ENCODE data around the gene UBQLN2. TPM values are rescaled to one million over a fixed set of nuclear protein-coding genes. Genes with fewer than 3 reads are reported as not detected.

Gene UBQLN2
- total RNA-seq, 1 experiment from 2014 or later = 3.4 TPM

DNA sequence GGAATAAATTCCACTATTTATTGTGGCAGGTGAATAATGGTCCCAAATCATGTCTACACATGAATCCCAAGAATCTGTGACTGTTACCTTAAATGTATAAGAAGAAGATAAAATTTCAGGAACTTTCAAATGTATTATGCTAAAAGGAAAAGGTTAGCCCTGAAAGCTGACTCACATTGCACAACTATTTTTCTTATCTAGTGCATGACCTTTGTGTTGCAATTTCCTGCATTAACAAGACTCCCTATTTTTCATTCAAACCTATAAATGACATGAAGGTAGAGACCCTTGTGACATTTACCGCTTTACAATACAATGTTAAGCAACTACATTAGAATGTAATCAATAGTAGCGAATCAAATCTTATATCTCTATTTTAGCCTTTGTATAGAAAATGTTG is 36.7 kb downstream of the UBQLN2 start:
- Histone ChIP-seq H3K36me3 (no peaks in the 10 kb centered on the region), H3K27me3 (no peaks in the 10 kb centered on the region), H3K9me3 (no peaks in the 10 kb centered on the region), H3K4me3 (no peak overlapping the region)
- DNase-seq = no peak

- no peak for DNase-seq
- no peaks in the 10 kb centered on the region for H3K36me3 ChIP-seq
- no peaks in the 10 kb centered on the region for H3K27me3 ChIP-seq
- no peaks in the 10 kb centered on the region for H3K9me3 ChIP-seq
- no peak overlapping the region for H3K4me3 ChIP-seq
These were observed 37.6 kb downstream of the UBQLN2 start for GRCh38 chrX:56600987-56601386.

GRCh38 chrX:56615282-56615681 is 51.9 kb downstream of the UBQLN2 start:
- Histone ChIP-seq H3K27me3 (no peaks in the 10 kb centered on the region), H3K36me3 (no peaks in the 10 kb centered on the region), H3K9me3 (no peaks in the 10 kb centered on the region), H3K4me3 (no peak overlapping the region)
- no peak for DNase-seq

Other genes with a start within 250 kb of the UBQLN2 start
- gene NBDY, start 165.6 kb downstream of the UBQLN2 start, total RNA-seq (2014; rRNA removed; shearing (Covaris generic); ENCODE audit: low replicate concordance) = 5.4 and 9.2 TPM in 2 replicates

Measured in MG63 (cell line).